NCI-H345 treated with DMSO at 0.1 percent for 48 hours (cell line): ENCODE results near the gene MRI1.
"Not testable (repeated sequence)": the region's sequence is repeated elsewhere in the genome, so short reads cannot be mapped to it uniquely, and the experiment has no call there.

Source experiments
- DNase-seq: peaks from one replicate; lab custom pipeline; 2025; ENCODE audit not compliant: unreplicated experiment; lab: John Stamatoyannopoulos, UW

The MRI1 gene

DNA sequence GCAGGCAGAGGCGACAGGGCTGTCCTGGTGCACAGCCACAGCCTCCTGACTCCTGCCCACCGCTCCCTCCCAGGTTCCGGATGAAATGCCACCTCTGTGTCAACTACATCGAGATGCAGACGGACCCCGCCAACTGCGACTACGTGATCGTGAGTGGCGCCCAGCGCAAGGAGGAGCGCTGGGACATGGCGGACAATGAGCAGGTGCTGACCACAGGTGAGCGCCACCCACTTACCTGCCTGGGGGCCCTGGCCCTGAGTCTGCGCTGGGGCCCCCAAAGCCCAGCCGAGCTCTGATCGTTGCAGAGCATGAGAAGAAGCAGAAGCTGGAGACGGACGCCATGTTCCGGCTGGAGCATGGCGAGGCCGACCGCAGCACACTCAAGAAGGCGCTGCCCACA lies 5.5 kb upstream of the MRI1 start:
- no peak for DNase-seq

DNA sequence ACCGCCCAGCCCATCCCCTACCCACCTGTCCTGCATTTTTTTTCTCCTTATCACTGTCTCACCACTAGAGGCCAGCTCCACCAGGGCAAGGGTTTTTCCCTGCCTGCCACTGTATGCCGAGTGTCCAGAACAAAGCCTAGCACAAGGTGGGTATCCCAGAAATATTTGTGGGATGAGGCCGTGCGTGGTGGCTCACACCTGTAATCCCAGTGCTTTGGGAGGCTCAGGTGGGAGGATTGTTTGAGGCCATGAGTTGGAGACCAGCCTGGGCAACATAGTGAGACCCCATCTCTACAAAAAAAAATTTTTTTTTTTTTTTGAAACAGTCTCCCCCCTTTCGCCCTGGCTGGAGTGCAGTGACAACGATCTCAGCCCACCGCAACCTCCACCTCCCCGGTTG lies 2.9 kb upstream of the MRI1 start:
- DNase-seq, result no peak

DNA sequence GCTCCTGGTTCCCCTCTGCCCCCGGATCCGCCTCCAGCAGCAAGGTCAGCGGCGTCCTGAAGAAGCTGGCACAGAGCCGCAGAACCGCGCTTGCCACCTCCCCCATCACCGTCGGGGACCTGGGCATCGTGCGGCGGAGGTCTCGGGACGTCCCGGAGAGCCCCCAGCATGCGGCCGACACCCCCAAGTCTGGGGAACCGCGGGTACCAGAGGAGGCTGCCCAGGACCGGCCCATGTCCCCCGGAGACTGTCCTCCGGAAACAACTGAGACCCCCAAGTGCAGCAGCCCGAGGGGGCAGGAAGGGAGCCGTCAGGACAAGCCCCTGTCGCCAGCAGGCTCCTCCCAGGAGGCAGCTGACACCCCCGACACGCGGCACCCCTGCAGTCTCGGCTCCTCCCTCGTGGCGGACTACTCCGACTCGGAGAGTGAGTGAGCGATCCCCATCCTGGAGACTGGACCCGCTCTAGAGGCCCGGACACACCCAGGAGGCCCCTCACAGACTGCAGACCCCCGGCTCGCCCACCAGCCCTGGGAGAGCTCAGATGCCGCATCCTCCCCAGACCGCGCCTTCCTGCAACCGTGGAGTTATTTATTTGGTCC lies 1.6 kb upstream of the MRI1 start:
- DNase-seq, result no peak

GRCh38 chr19:13763265-13763664 lies 1.1 kb upstream of the MRI1 start:
- no peak for DNase-seq

GRCh38 chr19:13764821-13765394 lies 586 bp downstream of the MRI1 start:
- no peak for DNase-seq

GRCh38 chr19:13765395-13766094 lies 1.2 kb downstream of the MRI1 start:
- no peak for DNase-seq

DNA sequence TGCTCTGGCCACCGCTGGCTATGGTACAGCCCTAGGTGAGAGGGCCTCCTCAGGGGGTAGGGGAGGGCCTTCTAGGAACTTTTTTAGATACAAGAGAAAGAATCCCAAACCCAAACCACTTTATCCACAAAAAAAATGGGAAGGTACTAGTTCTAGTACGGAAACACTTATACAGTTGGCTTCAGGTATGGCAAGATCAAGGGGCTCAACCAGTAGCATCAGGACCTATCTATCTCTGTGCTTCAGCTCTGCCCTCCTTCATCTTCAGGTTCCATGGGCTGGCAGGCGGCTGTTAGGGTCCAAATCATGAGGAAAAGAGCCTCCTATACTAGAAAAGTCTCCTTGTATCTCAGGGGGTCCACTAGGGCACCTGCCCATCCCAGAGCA lies 1.8 kb downstream of the MRI1 start:
- no peak for DNase-seq

DNA sequence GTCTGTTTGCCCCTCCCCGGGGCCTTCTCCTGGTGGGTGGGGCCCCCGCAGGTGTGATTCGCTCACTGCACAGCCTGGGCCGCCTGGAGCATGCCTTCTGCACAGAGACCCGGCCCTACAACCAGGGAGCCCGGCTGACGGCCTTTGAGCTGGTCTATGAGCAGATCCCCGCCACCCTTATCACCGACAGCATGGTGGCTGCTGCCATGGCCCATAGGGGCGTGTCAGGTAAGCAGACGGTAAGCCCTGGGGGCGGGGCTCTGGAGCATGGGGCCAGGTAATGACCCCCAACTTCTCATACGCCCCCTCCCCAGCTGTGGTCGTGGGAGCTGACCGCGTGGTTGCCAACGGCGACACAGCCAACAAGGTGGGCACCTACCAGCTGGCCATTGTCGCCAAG lies 4.2 kb downstream of the MRI1 start:
- DNase-seq, result no peak

GRCh38 chr19:13770013-13770635 lies 5.8 kb downstream of the MRI1 start:
- DNase-seq, result no peak

- DNase-seq, result peak; percentile 72
Observed at GRCh38 chr19:13774217-13775191, 10.2 kb downstream of the MRI1 start, which contains the start of gene C19orf53. TSS of gene C19orf53 (plus strand) at chr19:13774456. CDS start at chr19:13774478, 22 bp downstream.

GRCh38 chr19:13778398-13778797 lies 14.1 kb downstream of the MRI1 start:
- DNase-seq, result no peak

DNA sequence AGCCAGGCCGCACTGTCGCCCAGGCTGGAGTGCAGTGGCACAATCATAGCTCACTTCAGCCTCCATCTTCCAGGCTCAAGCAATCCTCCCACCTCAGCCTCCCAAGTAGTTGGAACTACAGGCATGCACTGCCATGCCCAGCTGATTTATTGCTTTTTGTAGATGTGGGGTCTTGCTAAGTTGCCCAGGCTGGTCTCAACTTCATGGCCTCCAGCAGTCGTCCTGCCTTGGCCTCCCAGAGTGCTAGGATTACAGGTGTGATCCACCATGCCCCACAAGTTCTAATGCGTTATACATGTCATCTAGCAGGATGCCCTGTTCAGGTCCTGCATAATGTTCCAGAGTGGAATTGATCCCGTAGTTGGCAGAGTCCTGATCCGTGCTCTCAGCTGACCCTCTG lies 14.5 kb downstream of the MRI1 start:
- DNase-seq, result no peak

DNA sequence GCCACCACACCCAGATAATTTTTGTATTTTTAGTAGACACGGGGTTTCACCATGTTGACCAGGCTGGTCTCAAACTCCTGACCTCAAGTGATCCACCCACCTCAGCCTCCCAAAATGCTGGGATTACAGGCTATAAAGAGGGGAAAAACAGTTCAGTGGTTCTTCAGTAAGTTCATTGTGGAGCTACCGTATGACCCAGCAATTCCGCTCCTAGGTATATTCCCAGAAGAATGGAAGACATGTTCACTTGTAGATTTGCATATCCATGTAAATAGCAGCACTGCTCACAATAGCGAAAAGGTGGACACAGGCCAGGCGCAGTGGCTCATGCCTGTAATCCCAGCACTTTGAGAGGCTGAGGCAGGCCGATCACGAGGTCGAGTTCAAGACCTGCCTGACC lies 15.5 kb downstream of the MRI1 start:
- not testable (repeated sequence) for DNase-seq

DNA sequence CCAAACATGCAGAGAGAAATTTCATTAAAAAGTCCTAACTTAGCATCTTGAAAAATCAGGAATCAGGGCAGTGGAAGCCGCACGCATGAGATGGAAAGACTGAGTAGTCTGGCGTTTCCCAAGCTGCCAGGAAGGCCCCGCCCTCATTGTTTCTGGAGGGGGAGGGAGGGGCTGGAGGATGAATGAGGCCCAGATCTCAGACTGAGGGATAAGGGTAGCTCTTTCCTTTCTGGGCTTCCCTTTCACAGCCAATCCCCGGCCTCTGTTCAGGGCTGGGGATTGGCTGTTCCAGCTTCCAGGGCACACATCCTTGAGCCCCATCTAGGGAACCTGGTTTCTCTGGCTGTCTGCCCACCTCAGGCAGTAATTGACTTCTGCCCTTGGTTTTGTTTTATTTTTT lies 17.2 kb downstream of the MRI1 start:
- no peak for DNase-seq

DNA sequence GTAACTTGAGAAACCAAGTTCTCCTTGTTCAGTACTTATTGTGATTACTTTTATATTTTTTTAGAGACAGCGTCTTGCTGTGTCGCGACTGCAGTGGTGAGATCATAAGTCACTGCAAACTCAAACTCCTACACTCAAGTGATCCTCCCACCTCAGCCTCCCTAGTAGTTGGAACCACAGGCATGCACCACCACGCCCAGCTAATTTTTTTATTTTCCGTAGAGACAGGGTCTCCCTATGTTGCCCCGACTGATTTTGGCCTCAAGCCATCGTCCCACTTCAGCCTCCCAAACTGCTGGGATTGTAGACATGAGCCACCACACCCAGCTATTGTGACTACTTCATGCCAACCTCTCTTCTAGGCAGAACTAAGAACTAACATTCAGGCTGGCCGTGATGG lies 18.2 kb downstream of the MRI1 start:
- DNase-seq, result no peak

- DNase-seq, result no peak
Observed at GRCh38 chr19:13783565-13784500, 19.5 kb downstream of the MRI1 start.

- DNase-seq, result no peak
Observed at GRCh38 chr19:13784731-13785452, 20.6 kb downstream of the MRI1 start.

DNA sequence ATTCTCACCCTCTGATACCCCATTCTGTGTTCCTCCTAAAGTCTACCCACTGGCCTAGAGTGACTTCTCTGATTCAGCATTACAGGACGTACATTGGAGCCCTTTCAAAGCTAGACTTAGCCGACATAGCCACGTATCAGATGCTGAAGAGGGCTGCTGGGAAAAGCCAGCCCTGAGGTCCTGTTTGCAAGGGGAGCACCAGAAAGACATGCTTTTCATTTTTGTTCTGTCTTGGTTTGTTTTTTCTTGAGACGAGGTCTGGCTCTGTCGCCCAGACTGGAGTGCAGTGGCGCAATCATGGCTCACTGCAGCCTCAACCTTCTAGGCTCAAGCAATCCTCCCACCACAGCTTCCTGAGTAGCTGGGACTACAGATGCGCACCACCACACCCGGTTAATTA lies 24.7 kb downstream of the MRI1 start:
- no peak for DNase-seq

DNA sequence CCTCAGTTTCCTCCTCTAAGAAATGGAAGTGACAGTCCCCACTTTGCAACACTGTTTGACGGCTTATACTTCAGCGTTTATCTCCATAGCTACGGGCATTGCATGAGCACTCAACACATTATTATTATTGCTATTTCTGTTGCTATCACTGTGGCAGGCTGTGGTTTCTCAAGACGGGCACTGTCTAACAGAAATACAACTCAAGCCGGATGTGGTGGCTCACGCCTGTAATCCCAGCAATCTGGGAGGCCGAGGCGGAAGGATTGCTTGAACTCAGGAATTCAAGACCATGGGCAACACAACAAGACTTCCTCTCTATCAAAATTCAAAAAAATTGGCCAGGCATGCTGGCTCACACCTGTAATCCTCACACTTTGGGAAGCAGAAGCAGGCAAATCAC lies 26.0 kb downstream of the MRI1 start:
- no peak for DNase-seq
